Amniotic stem cell (primary cell): ENCODE measurements around the gene TM4SF1.
"Not testable (repeated sequence)": the region's sequence is repeated elsewhere in the genome, so short reads cannot be mapped to it uniquely, and the experiment has no call there.

Experiments
- DNase-seq: peaks from one replicate; lab custom pipeline; 2025; lab: John Stamatoyannopoulos, UW

TM4SF1 gene

GRCh38 chr3:149395107-149396089, 17.9 kb upstream of the TM4SF1 start:
- no peak for DNase-seq

GRCh38 chr3:149393345-149394160, 16.1 kb upstream of the TM4SF1 start:
- peak; percentile 63 for DNase-seq

- DNase-seq, result no peak
These were observed 14.5 kb upstream of the TM4SF1 start for GRCh38 chr3:149391960-149392359.

GRCh38 chr3:149390772-149391212, 13.3 kb upstream of the TM4SF1 start:
- DNase-seq, result no peak

- no peak for DNase-seq
These were observed 12.8 kb upstream of the TM4SF1 start for GRCh38 chr3:149390294-149390693.

- no peak for DNase-seq
These were observed 11.3 kb upstream of the TM4SF1 start for GRCh38 chr3:149388531-149389417.

- DNase-seq, result no peak
These were observed 10.6 kb upstream of the TM4SF1 start for GRCh38 chr3:149388001-149388440.

- DNase-seq, result no peak
These were observed 8.8 kb upstream of the TM4SF1 start for GRCh38 chr3:149386299-149386606.

GRCh38 chr3:149385617-149386298, 8.3 kb upstream of the TM4SF1 start:
- DNase-seq, result no peak

- DNase-seq, result no peak
These were observed 7.5 kb upstream of the TM4SF1 start for GRCh38 chr3:149384911-149385321.

- DNase-seq, result no peak
These were observed 6.7 kb upstream of the TM4SF1 start for GRCh38 chr3:149384167-149384566.

GRCh38 chr3:149383703-149384102, 6.3 kb upstream of the TM4SF1 start:
- no peak for DNase-seq

- no peak for DNase-seq
These were observed 5.1 kb upstream of the TM4SF1 start for GRCh38 chr3:149382518-149382917.

GRCh38 chr3:149382101-149382467, 4.6 kb upstream of the TM4SF1 start:
- peak; percentile 51 for DNase-seq

GRCh38 chr3:149381173-149382100, 4.0 kb upstream of the TM4SF1 start:
- no peak for DNase-seq

GRCh38 chr3:149380220-149380619, 2.8 kb upstream of the TM4SF1 start:
- not testable (repeated sequence) for DNase-seq

- DNase-seq, result no peak
These were observed 1.2 kb upstream of the TM4SF1 start for GRCh38 chr3:149378478-149379309.

- DNase-seq, result no peak
These were observed 586 bp downstream of the TM4SF1 start for GRCh38 chr3:149376718-149377407.
